HL-60 (cell line): ENCODE measurements around the gene AGAP1.

Experiments
- GABPA ChIP-seq: IDR thresholded peaks from 2 replicates; pipeline ENCODE4 v1.6.1; 2012; ENCODE audit warnings: low read depth
- POLR2AphosphoS5 ChIP-seq: IDR thresholded peaks from 2 replicates; pipeline ENCODE4 v1.6.1; 2012; ENCODE audit warnings: low read depth
- TF ChIP-seq, protein P1 (sequence below): IDR thresholded peaks from one replicate; pipeline ENCODE4 v1.5.1; 2011; ENCODE audit warnings: low read length, control low read depth, inconsistent platforms; ENCODE audit not compliant: insufficient read depth
- TF ChIP-seq, protein P2 (sequence below): IDR thresholded peaks from 2 replicates; pipeline ENCODE4 v1.6.1; 2012; ENCODE audit warnings: low read depth; ENCODE audit not compliant: insufficient replicate concordance

GRCh38 chr2:236146436-236146835, 652.6 kb downstream of the AGAP1 start:
- TF ChIP-seq, protein P1, sequence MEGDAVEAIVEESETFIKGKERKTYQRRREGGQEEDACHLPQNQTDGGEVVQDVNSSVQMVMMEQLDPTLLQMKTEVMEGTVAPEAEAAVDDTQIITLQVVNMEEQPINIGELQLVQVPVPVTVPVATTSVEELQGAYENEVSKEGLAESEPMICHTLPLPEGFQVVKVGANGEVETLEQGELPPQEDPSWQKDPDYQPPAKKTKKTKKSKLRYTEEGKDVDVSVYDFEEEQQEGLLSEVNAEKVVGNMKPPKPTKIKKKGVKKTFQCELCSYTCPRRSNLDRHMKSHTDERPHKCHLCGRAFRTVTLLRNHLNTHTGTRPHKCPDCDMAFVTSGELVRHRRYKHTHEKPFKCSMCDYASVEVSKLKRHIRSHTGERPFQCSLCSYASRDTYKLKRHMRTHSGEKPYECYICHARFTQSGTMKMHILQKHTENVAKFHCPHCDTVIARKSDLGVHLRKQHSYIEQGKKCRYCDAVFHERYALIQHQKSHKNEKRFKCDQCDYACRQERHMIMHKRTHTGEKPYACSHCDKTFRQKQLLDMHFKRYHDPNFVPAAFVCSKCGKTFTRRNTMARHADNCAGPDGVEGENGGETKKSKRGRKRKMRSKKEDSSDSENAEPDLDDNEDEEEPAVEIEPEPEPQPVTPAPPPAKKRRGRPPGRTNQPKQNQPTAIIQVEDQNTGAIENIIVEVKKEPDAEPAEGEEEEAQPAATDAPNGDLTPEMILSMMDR, result no peak
- no peak for TF ChIP-seq GABPA
- no peak for TF ChIP-seq POLR2AphosphoS5
- TF ChIP-seq, protein P2, sequence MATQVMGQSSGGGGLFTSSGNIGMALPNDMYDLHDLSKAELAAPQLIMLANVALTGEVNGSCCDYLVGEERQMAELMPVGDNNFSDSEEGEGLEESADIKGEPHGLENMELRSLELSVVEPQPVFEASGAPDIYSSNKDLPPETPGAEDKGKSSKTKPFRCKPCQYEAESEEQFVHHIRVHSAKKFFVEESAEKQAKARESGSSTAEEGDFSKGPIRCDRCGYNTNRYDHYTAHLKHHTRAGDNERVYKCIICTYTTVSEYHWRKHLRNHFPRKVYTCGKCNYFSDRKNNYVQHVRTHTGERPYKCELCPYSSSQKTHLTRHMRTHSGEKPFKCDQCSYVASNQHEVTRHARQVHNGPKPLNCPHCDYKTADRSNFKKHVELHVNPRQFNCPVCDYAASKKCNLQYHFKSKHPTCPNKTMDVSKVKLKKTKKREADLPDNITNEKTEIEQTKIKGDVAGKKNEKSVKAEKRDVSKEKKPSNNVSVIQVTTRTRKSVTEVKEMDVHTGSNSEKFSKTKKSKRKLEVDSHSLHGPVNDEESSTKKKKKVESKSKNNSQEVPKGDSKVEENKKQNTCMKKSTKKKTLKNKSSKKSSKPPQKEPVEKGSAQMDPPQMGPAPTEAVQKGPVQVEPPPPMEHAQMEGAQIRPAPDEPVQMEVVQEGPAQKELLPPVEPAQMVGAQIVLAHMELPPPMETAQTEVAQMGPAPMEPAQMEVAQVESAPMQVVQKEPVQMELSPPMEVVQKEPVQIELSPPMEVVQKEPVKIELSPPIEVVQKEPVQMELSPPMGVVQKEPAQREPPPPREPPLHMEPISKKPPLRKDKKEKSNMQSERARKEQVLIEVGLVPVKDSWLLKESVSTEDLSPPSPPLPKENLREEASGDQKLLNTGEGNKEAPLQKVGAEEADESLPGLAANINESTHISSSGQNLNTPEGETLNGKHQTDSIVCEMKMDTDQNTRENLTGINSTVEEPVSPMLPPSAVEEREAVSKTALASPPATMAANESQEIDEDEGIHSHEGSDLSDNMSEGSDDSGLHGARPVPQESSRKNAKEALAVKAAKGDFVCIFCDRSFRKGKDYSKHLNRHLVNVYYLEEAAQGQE, result no peak
